H9 (cell line): Measurements from ENCODE around the gene AQP5. TPM values are rescaled to one million over a fixed set of nuclear protein-coding genes. Genes with fewer than 3 reads are reported as not detected.
A peak's percentile ranks its signal among the peaks of the same experiment; 100 is the strongest.

ENCODE experiments used
- DNase-seq: peaks from one replicate; pipeline ENCODE4 v3.0.0-alpha.2; 2017
- H2AFZ ChIP-seq: one replicate; pipeline ENCODE4 v1.6.1; 2013; ENCODE audit warnings: mild to moderate bottlenecking, low read length, control low read depth, moderate library complexity
- H2AK5ac ChIP-seq: 2 replicates; pipeline ENCODE4 v1.6.1; 2013; ENCODE audit warnings: low read length, control low read depth, mixed read lengths; ENCODE audit not compliant: insufficient read length
- H2BK120ac ChIP-seq: one replicate; pipeline ENCODE4 v1.6.1; 2013; ENCODE audit warnings: low read depth, mild to moderate bottlenecking, low read length, control low read depth, inconsistent platforms; ENCODE audit not compliant: poor library complexity, severe bottlenecking
- H2BK12ac ChIP-seq: 2 replicates; pipeline ENCODE4 v1.6.1; 2013; ENCODE audit warnings: low read length, control low read depth, mixed read lengths, low read depth; ENCODE audit not compliant: insufficient read length
- H2BK15ac ChIP-seq: 2 replicates; pipeline ENCODE4 v1.6.1; 2013; ENCODE audit warnings: low read depth, low read length, control low read depth
- H2BK20ac ChIP-seq: one replicate; pipeline ENCODE4 v1.6.1; 2013; ENCODE audit warnings: low read depth, mild to moderate bottlenecking, low read length, control low read depth, inconsistent platforms; ENCODE audit not compliant: poor library complexity, severe bottlenecking
- H2BK5ac ChIP-seq: 2 replicates; pipeline ENCODE4 v1.6.1; 2013; ENCODE audit warnings: low read length, control low read depth, mixed read lengths; ENCODE audit not compliant: insufficient read length
- H3K14ac ChIP-seq: 2 replicates; pipeline ENCODE4 v1.6.1; 2013; ENCODE audit warnings: low read length, control low read depth; ENCODE audit not compliant: insufficient read depth
- H3K18ac ChIP-seq: 2 replicates; pipeline ENCODE4 v1.6.1; 2013; ENCODE audit warnings: low read depth, mild to moderate bottlenecking, mixed read lengths, low read length, control low read depth; ENCODE audit not compliant: insufficient read length
- H3K23ac ChIP-seq: 2 replicates; pipeline ENCODE4 v1.6.1; 2013; ENCODE audit warnings: low read length, control low read depth, mixed read lengths, low read depth; ENCODE audit not compliant: insufficient read length
- H3K23me2 ChIP-seq: 2 replicates; pipeline ENCODE4 v1.6.1; 2013; ENCODE audit warnings: low read depth, mild to moderate bottlenecking, mixed read lengths, low read length, control low read depth; ENCODE audit not compliant: insufficient read length, poor library complexity, severe bottlenecking
- H3K27ac ChIP-seq: 2 replicates; pipeline ENCODE4 v1.5.1; 2013; ENCODE audit warnings: low read length, control low read depth, mixed read lengths, low read depth; ENCODE audit not compliant: insufficient read length
- H3K27me3 ChIP-seq: 2 replicates; pipeline ENCODE4 v1.6.1; 2013; ENCODE audit warnings: low read length, control low read depth, inconsistent platforms; ENCODE audit not compliant: insufficient read depth
- H3K4ac ChIP-seq: 2 replicates; pipeline ENCODE4 v1.6.1; 2013; ENCODE audit warnings: low read depth, mild to moderate bottlenecking, control low read depth, inconsistent platforms, low read length, moderate library complexity
- H3K4me1 ChIP-seq: 2 replicates; pipeline ENCODE4 v1.6.1; 2013; ENCODE audit warnings: low read length, control low read depth, inconsistent platforms; ENCODE audit not compliant: insufficient read depth
- H3K4me2 ChIP-seq: 2 replicates; pipeline ENCODE4 v1.6.1; 2013; ENCODE audit warnings: low read length, control low read depth, mixed read lengths; ENCODE audit not compliant: insufficient read length, insufficient read depth
- H3K56ac ChIP-seq: 2 replicates; pipeline ENCODE4 v1.6.1; 2013; ENCODE audit warnings: low read depth, mild to moderate bottlenecking, mixed read lengths, low read length, control low read depth; ENCODE audit not compliant: insufficient read length
- H3K79me1 ChIP-seq: 2 replicates; pipeline ENCODE4 v1.6.1; 2013; ENCODE audit warnings: low read depth, mild to moderate bottlenecking, moderate library complexity, low read length, control low read depth, inconsistent platforms; ENCODE audit not compliant: insufficient read depth, poor library complexity, severe bottlenecking
- H3K79me2 ChIP-seq: 2 replicates; pipeline ENCODE4 v1.6.1; 2013; ENCODE audit warnings: low read length, control low read depth, inconsistent platforms; ENCODE audit not compliant: insufficient read depth
- H3K9ac ChIP-seq: 2 replicates; pipeline ENCODE4 v1.6.1; 2013; ENCODE audit warnings: low read length, control low read depth, mixed read lengths; ENCODE audit not compliant: insufficient read length; ENCODE audit errors: extremely low read depth
- H3K9me3 ChIP-seq: one replicate; pipeline ENCODE4 v1.6.1; 2013; ENCODE audit warnings: low read depth, low read length, inconsistent platforms; ENCODE audit not compliant: control insufficient read depth
- H3T11ph ChIP-seq: one replicate; pipeline ENCODE4 v1.6.1; 2013; ENCODE audit warnings: mild to moderate bottlenecking, low read length, control low read depth, inconsistent platforms
- H4K20me1 ChIP-seq: one replicate; pipeline ENCODE4 v1.6.1; 2013; ENCODE audit not compliant: control insufficient read depth, insufficient read length, insufficient read depth
- H4K5ac ChIP-seq: 2 replicates; pipeline ENCODE4 v1.6.1; 2013; ENCODE audit warnings: low read depth, mild to moderate bottlenecking, mixed read lengths, low read length, control low read depth; ENCODE audit not compliant: insufficient read length
- H4K8ac ChIP-seq: replicated peaks from 2 replicates; pipeline ENCODE4 v1.6.1; 2013; ENCODE audit warnings: low read length, control low read depth, mixed read lengths, low read depth; ENCODE audit not compliant: insufficient read length
- H4K91ac ChIP-seq: 2 replicates; pipeline ENCODE4 v1.6.1; 2013; ENCODE audit warnings: low read depth, mild to moderate bottlenecking, moderate library complexity, mixed read lengths, low read length, control low read depth; ENCODE audit not compliant: insufficient read length
- H3K27ac Mint-ChIP-seq, 3 experiments: 2 replicates in 2 of 3; 3 replicates in 1 of 3; pipeline ENCODE4 v1.8.0; 2020 to 2021; ENCODE audit warnings: mixed read lengths in 3 of 3, mild to moderate bottlenecking in 1 of 3, moderate library complexity in 1 of 3
- H3K27me3 Mint-ChIP-seq: 2 replicates; pipeline ENCODE4 v1.8.0; 2021; ENCODE audit warnings: low read depth, mild to moderate bottlenecking, moderate library complexity, mixed read lengths
- H3K36me3 Mint-ChIP-seq, 3 experiments: 2 replicates in 2 of 3; 3 replicates in 1 of 3; pipeline ENCODE4 v1.8.0; 2020 to 2021; ENCODE audit warnings: low read depth in 3 of 3, mixed read lengths in 3 of 3; ENCODE audit not compliant: insufficient read depth in 1 of 3
- H3K4me1 Mint-ChIP-seq, 2 experiments: 2 replicates each; pipeline ENCODE4 v1.8.0; 2020; ENCODE audit warnings: mixed read lengths in 2 of 2
- H3K4me3 Mint-ChIP-seq, 2 experiments: 2 replicates in 1 of 2; 3 replicates in 1 of 2; pipeline ENCODE4 v1.8.0; 2020 to 2021; ENCODE audit warnings: mild to moderate bottlenecking in 2 of 2, mixed read lengths in 2 of 2, moderate library complexity in 1 of 2
- H3K9me3 Mint-ChIP-seq, 2 experiments: 2 replicates in 1 of 2; 3 replicates in 1 of 2; pipeline ENCODE4 v1.8.0; 2020; ENCODE audit warnings: mild to moderate bottlenecking in 2 of 2, mixed read lengths in 2 of 2, moderate library complexity in 1 of 2
- CTCF ChIP-seq: fragments of 200-600 bp; sonication (generic); conservative IDR thresholded peaks from 3 replicates; pipeline ENCODE4 v1.8.0; 2021; ENCODE audit warnings: antibody characterized with exemption, mild to moderate bottlenecking
- WGBS: extraction: QIAGEN DNeasy Blood & Tissue Kit; methylation state at CpG from one replicate; pipeline ENCODE4 v1.1.7; 2013; ENCODE audit warnings: missing lambda C conversion rate, low lambda C conversion rate, mixed read lengths; ENCODE audit not compliant: insufficient read length; ENCODE audit errors: extremely low coverage; 5-methylcytosine and 5-hydroxymethylcytosine counted together
- total RNA-seq: library from RNA; stranded (reverse); gene quantifications from 2 replicates; pipeline ENCODE4 v1.2.1, GENCODE V29; 2021

Gene AQP5
- total RNA-seq, 1 experiment from 2014 or later, result 2.8 TPM

DNA sequence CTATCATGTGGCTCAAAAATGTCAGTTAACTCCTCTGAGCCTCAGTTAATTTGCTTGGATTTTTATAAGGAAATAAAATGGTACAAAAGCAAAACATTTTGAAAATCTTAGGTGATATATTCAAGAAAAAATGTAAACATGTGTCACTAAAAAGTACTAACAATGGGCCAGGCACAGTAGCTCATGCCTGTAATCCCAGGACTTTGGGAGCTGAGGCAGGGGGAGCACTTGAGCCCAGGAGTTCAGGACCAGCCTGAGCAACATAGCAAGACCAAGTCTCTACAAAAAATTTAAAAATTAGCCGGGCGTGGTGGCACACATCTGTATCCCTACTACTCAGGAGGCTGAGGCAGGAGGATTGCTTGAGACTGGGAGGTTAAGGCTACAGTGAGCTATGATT lies 36.8 kb downstream of the AQP5 start:
- Histone ChIP-seq H3K79me2 (no peaks in the 10 kb centered on the region), H3K79me1 (no peaks in the 10 kb centered on the region), H4K5ac (no peak overlapping the region), H2BK5ac (no peak overlapping the region), H3K4me1 (no peaks in the 10 kb centered on the region), H4K91ac (no peak overlapping the region), H4K8ac (no peak overlapping the region), H3K56ac (no peak overlapping the region), H3K4me2 (no peak overlapping the region), H2BK12ac (no peak overlapping the region), H3K18ac (no peak overlapping the region), H3K9me3 (no peaks in the 10 kb centered on the region), H3K27ac (no peak overlapping the region), H3K23ac (no peak overlapping the region), H3K4ac (no peak overlapping the region), H2BK20ac (no peak overlapping the region), H2BK120ac (no peak overlapping the region), H3K23me2 (no peaks in the 10 kb centered on the region), H3K9ac (no peak overlapping the region), H3K27me3 (no peaks in the 10 kb centered on the region), H2BK15ac (no peak overlapping the region), H4K20me1 (no peaks in the 10 kb centered on the region), H2AFZ (no peak overlapping the region), H2AK5ac (no peak overlapping the region), H3K14ac (no peak overlapping the region), H3T11ph (no peak overlapping the region)
- H3K36me3 Mint-ChIP-seq, result peaks cover 33 to 79% (median 72%) of the 10 kb centered on the region in 3 experiments; a peak in 6 of 7 replicates
- no peak overlapping the region for H3K27ac Mint-ChIP-seq
- H3K27me3 Mint-ChIP-seq, result no peaks in the 10 kb centered on the region
- WGBS, result no CpG with 5 or more reads among the region's 2 CpGs
- H3K4me1 Mint-ChIP-seq, result no peaks in the 10 kb centered on the region
- DNase-seq, result no peak
- H3K9me3 Mint-ChIP-seq, result no peaks in the 10 kb centered on the region
- H3K4me3 Mint-ChIP-seq, result no peak overlapping the region
- TF ChIP-seq CTCF, result peak; percentile 36; the same call in 2 of the 3 replicates
